SW480 (cell line): ENCODE measurements around the gene AGFG2.
A peak's percentile ranks its signal among the peaks of the same experiment; 100 is the strongest.
"Not testable (repeated sequence)": the region's sequence is repeated elsewhere in the genome, so short reads cannot be mapped to it uniquely, and the experiment has no call there.

Experiments used
- DNase-seq: peaks from one replicate; pipeline ENCODE4 v3.0.0-alpha.2; 2016; ENCODE audit warnings: low spot score

Gene AGFG2

GRCh38 chr7:100552532-100552931 is 13.5 kb downstream of the AGFG2 start:
- no peak for DNase-seq

- no peak for DNase-seq
Measured at GRCh38 chr7:100553032-100553431, 14.0 kb downstream of the AGFG2 start.

DNA sequence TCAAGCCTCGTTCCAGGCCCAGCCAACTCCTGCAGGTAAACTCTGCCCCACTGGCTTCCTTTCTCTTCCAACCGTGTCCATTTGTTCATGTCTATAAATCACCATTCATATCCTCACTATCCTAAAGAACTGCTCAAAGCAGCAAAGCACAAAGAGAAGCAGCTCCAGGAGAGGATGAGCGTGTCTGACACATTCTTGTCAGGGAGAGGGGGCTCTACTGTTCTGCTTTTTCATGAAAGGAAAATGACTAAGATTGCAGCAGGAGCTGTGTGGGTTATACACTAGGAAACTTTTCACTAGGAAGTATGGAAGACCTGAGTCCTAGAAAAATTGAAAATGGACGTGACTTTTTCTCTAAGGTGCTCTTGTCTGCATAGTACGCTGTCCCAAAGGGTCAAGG is 16.7 kb downstream of the AGFG2 start:
- DNase-seq: no peak

DNA sequence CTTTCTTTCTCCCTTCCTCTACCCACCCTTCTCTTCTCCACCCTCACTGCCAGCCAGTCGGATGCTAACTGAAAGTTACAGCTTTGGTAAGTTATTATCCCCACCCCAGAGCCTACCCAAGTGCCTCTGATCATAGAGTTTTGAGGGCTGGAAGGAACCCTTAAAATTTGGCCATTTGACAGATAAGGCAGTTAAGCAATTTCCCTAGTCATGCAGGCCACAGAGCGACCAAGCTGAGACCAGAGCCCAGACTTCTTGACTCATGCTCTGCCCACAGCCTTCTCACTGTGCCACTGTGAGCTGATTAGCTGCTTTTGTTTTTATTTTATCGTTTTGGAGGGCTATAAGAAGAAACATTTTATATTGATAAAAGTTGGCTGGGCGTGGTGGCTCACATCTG is 17.5 kb downstream of the AGFG2 start:
- DNase-seq: no peak

DNA sequence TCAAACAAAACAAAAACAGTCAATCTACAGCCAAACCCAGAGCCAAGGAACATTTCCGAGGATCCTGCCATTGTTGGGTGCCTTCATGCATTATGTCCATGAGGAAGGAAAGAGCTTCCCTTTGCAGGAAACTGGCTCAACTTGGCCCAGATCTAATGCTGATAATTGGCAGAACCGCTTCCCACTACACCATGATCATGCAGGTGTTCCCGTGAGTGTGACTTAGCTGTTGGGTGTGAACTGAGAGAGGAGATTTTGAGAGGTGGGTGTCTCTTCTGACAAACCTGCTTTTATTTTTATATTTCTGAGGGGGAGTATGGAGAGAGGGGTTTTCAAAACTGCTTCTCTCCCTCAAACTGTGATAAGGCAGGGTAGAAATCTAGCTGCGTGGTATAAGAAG is 20.1 kb downstream of the AGFG2 start:
- DNase-seq: no peak

GRCh38 chr7:100561491-100562194 is 22.6 kb downstream of the AGFG2 start:
- no peak for DNase-seq

DNA sequence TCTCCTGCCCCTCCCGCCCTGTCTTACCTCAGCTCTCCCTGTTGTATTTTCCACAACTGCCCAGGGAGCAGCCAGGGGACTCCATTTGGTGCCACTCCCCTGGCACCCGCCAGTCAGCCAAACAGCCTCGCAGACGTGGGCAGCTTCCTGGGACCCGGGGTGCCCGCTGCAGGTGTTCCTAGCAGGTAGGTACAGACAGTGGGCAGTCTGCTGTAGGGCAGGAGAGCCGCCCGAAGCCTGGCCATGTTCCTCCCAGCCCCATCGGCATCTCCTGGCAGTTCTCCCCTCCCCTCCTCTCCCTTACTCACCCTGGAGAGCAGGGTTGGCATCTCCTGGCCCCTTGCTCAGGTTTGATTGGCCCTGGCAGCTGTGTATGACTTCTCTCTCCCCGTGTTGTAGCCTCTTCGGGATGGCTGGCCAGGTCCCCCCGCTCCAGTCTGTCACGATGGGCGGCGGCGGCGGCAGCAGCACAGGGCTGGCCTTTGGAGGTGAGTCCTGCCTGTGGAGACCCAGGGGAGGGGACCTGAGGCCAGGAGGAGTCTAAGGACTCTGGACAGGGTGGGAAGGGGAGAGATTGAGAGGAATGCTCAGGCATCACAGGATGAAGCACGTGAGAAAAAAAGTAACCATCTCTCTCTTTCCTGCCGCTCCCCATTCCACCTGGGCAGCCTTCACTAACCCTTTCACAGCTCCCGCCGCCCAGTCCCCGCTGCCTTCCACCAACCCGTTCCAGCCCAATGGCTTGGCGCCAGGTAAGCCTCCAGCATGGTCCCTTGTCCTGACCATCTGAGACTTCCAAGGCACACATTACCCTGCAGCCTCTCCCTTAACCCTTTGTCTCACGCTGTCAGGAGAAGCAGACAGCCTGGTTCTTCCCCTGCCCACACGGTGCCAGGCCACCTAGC is 23.4 kb downstream of the AGFG2 start:
- DNase-seq: no peak

DNA sequence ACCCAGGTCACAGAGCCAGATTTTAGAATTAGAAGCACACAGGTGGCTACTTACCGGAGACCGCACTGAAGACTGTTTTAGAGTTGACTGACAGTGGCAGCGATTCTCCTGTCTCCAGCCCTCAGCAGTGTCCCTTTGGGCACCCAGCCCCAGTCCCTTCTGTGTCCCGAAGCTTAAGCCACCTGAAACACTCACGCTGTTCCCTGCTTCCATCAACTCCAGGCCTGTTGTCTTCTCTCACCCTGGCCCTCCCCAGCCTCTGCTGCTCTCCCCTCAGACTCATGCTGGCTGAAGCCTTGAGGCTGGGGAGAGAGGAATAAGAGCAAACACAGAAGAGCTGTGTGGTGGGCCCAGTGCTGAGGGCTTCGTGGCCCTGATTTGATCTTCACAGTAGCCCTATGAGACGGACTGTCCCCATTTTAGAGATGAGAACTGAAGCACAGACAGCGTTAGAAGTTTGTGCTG is 24.1 kb downstream of the AGFG2 start:
- no peak for DNase-seq

GRCh38 chr7:100563809-100564400 is 24.9 kb downstream of the AGFG2 start:
- peak; percentile 76 for DNase-seq

- DNase-seq: not testable (repeated sequence)
Measured at GRCh38 chr7:100564405-100564804, 25.4 kb downstream of the AGFG2 start.

DNA sequence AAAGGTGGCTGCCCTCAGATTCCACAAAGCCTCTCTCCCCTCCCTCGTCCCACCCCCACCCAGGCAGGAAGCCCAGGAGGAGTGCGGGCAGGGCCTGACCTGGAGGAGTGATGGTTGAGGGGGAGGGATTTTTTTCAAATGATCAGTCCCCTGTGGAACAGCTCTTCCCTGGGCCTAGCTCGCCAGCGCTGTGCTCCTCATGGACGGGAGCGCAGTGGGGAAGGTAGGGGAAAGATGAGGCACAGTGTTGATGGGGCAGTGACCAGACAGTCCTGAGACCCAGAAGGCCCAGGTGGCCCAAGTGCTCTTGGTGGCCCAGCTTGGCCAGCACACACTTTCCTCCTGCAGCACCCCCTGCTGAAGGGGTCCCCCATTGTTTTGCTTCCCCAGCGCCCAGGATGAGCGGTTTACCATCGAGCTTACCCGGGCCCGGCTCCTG is 26.1 kb downstream of the AGFG2 start:
- DNase-seq: no peak

DNA sequence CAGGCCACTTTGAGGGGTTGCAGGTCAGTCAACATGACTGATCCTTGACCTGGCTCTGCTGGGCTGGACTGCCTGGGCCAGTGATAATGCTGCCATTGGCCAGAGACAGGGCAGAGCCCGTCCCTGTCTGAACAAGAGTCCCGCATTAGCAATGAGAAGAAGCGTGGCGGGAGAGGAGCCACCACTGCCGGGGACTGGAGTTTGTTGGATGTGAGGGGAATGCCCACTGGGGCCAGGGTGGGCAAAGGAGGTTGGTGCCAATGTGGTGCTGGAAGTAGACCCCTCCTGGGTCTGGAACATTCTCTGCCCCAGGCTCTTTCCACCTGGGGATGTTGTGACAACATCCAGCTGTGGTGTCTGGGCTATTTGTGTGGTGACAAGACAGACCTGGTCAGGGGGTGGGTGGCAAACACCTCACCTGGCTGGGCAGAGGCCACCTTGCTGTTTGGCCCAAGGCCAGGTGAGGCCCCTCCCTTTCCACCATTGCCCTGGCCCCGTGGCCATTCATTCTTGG is 27.1 kb downstream of the AGFG2 start:
- DNase-seq: no peak

- no peak for DNase-seq
Measured at GRCh38 chr7:100567031-100567730, 28.2 kb downstream of the AGFG2 start.

DNA sequence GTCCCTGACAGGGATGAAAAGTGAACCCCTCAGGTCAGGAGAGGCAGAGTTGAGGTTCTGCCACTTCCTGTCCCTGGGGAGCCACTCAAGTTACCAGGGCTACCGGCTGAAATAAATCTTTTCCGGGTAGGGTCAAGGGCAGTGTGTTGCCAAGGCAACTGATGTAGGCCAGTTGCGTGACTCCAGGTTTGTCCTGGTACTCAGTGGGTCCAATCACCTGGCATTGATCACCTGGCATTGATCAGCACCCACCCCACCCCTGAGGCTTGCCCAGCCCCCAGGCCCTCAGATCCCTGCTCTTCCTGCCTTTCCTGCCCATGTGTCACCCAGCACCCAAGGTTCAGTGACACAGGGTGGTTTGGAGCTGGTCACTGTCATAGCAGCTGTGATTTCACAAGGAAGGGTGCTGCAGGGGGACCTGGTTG is 28.8 kb downstream of the AGFG2 start:
- no peak for DNase-seq

- peak; percentile 44 for DNase-seq
Measured at GRCh38 chr7:100568176-100568895, 29.3 kb downstream of the AGFG2 start.

GRCh38 chr7:100568896-100569844 is 30.2 kb downstream of the AGFG2 start:
- peak; percentile 84 for DNase-seq

DNA sequence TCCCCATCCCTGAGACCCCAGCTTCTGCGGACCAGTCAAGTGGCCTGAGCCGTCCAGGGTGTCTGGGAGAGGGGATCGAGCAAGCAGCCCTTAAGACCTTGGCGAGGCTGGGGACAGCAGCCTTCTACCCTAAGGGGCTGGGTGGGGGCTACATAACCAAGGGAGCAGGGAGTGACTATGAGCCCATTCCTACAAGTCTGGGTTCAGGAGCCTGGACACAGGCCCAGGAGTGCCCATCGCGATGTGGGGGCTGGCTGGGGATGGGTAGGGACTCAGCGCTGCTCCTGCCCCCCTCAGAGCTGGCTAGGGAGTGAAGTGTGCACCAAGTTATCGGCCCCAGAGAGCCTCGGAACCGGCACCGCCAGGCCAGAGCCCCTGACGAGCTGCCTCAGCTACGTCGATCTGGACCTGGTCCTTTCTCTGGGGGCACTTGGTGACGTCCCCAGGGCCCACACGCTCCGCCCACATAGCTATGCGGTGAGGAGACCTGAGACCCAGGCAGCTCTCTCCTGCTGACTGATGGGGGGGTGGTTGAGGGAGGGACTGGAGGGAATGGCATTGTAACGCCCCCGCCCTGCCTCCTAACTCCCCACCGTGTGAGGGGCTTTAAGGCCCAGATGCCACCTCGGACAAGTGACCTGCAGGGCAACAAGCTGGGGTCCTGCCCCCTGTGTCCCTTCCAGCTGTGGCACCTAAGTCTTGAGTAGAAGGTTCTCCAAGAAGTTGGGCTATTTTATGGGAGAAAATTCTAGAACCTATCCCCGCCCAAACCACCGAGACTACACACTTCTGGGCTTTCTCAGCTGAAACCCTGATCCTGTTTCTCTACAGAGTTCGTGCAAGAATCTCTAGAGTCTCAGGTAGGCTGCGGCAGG is 32.2 kb downstream of the AGFG2 start:
- DNase-seq: no peak

DNA sequence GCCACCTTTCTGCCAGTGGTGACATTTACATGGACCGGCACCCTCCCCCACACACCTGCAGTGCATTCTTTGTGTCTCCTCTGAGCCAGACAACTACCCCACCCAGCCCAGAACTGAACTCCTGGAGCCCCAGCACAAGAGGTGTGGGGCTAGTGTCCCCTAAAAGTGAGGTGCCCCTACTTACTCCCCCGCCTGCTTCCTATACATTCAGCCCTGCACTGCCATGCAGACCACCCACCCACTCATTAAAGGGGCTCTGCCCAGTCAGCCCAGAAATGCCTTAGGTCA is 32.8 kb downstream of the AGFG2 start:
- peak; percentile 39 for DNase-seq

DNA sequence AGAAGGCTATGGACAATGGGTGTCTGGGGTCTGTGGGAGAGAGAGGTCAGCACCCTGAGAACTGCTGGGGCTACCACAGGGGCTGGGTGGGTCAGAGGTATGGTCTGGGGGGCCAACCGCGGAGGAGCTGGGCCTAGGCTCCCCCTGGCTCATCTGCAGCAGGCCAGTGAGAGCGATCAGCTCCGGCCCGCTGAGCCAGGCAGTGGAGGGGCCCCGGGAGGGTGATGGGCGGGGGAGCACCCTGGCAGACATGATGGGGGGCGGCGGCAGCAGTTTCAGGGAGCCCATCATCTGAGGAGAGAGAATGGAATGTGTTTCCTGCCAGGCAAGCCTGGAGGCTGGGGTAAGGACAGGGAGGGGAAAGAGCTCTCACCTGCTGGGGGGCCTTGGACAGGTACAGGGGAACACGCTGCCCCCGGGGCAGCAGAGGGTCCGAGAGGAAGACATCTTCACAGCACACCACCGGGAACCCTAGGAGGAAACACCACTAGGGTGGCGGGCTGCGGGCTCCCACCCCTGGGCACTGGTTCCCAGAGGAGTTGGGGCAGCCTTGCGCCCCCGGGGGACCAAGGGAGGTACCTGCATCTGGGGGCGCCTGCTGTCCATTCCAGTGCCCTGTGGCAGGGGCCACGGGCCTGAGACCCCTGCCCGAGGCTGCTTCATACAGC is 33.4 kb downstream of the AGFG2 start:
- no peak for DNase-seq
